SH-SY5Y (cell line): ENCODE data around the gene DLGAP1.

ENCODE experiments used
- GATA2 ChIP-seq: IDR thresholded peaks from 2 replicates; pipeline ENCODE4 v1.6.1; 2011; ENCODE audit warnings: mild to moderate bottlenecking, low read depth, low read length
- GATA3 ChIP-seq: IDR thresholded peaks from 2 replicates; pipeline ENCODE4 v1.6.1; 2011; ENCODE audit warnings: low read depth, mild to moderate bottlenecking, low read length, moderate library complexity

Gene DLGAP1

DNA sequence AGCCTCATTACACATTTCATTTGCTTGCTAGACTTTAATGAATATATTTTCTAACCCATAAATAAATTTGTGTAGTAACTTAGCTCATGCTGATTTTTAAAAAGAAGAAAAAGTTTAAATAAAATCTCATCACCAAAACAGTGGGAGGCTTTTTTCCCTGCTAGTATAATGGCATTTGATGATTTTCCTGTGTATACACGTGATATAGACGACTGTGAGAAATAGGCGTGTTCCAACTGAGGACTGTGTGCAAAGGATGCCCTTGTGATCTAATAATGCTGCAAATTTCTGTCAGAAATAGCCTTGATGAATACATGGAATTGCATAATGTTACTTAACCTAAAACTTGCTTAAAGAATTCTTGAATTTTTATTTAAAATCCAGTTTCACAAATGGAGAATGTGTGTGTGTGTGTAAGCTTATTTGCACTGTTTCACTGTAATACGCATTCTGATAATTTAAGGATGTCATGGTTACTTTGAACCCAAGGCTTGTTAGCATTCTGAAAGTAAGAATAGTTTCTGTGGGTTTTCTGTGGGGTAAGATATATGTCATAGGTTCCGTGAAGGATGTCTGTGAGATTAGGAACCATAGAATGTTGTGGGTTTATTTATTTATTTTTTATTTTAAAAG, 178.0 kb downstream of the DLGAP1 start:
- TF ChIP-seq GATA2 = no peak
- no peak for TF ChIP-seq GATA3

DNA sequence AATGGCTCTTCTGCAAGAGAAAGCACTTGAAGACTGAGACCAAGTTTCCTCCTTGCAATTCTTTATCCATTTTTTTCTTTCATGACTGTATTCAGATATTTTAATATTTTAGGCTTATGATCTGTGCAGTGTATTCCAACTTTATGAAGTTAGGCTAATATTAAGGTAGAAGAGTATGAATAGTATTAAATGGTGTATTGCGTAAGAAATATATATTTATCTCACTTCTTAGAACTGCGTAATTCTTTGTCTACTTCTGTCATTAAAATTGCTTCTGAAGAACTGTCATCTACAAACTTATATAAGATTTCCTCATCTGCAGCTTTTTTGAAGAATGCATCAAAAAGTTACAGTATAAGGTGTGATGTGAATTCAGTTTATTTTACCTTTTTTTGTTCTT, 183.2 kb downstream of the DLGAP1 start:
- TF ChIP-seq GATA3 = no peak
- TF ChIP-seq GATA2 = no peak

DNA sequence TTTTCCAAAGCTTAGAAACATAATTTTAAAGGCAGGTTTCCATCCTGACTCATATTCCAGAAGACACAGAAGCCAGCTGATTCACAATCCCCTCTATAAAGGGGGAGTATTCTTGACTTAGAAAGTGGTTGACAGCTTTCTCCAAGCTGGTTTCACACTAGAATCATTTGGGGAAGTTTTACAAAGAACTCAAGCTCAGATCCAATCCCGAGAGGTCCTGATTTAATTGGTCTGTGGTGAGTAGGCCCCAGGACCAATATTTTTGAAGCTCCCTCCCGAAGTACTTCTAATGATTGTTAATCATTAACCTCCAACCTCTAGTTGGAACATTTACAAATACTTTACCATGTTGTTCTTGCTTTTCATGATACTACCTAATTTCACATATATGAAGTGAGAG, 184.1 kb downstream of the DLGAP1 start:
- no peak for TF ChIP-seq GATA2
- TF ChIP-seq GATA3 = no peak

DNA sequence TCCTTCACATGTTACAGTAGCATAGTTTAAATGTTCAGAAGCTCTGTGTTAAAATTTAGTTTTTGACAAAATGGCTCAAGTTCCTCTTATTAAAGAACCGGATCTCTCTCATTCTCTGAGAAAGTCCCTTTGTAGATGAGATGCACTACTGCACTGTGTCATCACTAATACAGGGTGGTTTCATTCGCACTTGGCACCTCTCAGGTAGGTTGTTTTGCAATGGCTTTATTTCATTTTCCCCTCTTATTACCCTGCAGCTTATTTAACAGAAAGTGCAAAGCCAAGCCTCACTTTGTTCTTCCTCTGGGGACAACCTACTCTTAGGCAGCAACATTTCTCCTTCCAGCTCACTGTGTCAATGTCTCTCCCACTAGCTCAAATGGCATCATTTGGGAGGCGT, 185.1 kb downstream of the DLGAP1 start:
- no peak for TF ChIP-seq GATA3
- no peak for TF ChIP-seq GATA2

DNA sequence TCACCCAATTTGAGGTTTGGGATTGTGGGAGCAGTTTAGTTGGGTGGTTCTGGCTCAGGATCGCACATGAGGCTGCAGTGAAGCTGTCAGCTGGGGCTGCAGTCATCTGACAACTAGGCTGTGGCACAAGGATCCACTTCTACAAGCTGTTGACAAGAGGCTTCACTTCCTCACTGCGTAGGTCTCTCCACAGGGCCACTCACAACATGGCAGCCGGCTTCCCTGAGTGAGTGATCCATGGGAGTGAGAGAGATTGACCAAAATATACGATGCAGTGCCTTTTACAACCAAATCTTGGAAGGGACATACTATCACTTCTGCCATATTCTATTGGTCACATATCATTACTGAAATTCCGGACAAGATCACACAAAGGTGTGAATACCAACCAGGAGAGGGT, 187.5 kb downstream of the DLGAP1 start:
- TF ChIP-seq GATA2 (no peak), GATA3 (no peak)

DNA sequence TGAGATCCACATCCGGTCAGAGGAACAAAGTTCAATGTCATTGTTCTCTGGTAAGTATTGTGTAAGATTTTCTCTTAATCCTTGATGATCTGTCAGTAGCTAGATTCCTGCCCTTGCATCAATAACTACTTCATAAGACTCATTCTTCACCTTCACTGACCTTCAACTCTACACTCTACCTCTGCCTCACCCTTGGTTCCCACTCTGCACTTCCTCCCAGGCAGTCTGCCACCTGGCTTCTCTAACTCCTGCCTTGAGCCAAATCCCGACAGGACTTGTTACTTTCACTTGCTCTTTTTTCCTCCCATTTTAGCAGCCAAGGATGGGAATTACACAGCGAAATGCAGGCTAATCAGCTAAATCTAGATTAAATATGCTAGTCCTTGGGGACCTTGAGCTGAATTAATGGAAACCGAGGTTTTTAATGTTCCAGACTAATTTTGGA, 190.7 kb downstream of the DLGAP1 start:
- TF ChIP-seq GATA2 = no peak
- TF ChIP-seq GATA3 = no peak

DNA sequence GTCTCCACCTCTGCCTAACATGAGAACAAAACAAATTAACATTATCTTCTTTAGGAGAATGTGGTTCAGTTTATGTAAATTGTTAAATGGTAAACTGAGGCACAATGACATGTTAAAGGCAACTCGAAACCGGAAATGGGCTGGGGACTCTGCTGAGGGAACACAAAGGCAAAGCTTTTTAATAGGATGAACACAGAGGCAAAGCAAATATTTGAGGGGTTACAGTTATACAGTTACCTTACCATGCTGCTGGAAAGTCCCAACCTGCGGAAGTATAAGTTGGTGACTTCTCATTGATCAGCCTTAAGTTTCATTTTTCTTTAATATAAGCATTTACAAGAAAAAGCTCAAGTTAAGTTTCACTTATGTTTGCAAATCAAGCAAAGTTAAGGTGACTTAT, 195.0 kb downstream of the DLGAP1 start:
- no peak for TF ChIP-seq GATA3
- no peak for TF ChIP-seq GATA2

DNA sequence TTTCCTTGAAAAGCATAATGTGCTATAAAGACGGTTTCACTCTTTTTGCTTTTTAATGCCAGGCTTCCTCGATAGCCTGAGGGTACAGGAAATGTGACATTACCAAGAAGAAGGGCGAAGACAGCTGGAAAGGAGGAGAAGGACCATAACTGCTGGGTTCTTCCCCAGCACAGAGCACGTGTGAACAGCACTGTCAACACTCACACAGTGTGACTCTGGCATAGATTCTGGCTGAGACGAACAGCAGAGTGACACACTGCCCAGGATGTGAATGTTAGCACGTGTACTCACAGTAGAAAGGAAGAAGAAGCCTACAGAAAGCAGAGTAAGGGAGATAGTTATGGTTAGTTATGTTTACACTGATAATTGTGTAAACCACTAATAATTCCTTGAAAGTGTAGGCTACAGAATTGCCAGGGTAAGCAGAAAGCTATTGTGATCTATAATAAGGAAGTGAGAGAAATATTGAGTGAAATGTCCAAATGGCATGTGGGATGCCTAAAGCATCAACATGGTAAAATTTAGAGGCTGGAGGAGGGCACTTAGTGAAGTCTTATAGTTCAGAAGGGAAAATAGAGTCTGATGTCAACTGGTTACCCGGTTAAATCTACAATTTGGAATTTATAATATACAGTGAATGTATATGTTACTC, 198.2 kb downstream of the DLGAP1 start:
- TF ChIP-seq GATA2 (no peak), GATA3 (no peak)

DNA sequence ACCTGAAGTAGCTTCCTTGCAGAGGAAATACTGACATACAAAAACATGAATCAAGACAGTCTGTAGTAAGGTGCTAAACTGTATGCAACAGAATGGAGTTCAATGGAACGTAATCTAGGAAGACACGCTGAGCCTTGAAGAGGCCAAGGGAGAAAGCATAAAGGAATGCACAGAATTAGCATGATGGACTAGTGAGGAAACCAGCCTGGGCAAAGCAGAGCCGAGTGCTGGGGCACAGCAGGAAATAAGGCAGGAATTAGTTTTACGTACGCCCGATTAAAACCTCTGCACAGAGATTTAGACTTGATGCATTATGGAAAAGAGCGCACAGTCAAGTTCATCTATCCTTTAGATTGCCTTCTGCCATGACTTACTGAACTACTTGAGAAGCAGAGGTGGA, 200.3 kb downstream of the DLGAP1 start:
- TF ChIP-seq GATA2 = no peak
- no peak for TF ChIP-seq GATA3

DNA sequence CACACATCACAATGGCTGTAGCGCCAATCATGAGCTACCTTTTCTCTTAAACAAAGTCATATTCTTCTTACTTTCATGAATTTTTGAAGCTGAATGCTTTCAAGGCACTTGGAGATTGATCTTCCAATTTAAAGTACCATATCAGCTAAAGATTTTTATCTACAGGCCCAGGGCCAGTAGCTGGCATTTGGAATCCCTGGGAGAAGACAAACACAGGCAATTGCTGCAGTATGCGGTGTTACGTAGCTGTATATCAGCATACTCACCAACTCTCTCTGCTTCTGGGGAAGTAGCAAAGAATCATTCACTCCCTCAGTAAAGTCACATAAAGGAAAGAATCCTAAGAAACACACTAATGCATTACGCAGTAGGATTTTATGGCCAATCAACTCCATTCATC, 202.3 kb downstream of the DLGAP1 start:
- TF ChIP-seq GATA3 (no peak), GATA2 (no peak)

DNA sequence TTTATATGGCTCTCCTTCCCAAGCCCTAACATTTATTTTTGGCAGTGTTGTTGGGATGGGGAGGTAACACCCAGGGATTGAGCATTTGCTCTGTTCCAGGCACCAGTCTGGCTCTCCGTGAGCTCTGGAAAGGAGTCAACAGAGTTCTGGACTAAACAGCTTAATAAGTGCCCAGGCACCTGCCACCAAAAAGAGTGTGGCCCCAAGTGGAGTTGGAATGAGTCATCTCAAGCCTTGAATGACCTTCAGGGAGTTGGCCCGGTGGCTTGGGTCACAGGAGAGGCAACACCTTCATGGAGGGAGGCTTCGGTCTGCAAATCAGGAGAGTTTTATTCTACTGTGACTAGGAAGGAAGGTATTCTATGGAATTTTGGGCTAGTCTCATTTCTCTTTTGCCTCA, 203.2 kb downstream of the DLGAP1 start:
- TF ChIP-seq GATA2 (no peak), GATA3 (no peak)

DNA sequence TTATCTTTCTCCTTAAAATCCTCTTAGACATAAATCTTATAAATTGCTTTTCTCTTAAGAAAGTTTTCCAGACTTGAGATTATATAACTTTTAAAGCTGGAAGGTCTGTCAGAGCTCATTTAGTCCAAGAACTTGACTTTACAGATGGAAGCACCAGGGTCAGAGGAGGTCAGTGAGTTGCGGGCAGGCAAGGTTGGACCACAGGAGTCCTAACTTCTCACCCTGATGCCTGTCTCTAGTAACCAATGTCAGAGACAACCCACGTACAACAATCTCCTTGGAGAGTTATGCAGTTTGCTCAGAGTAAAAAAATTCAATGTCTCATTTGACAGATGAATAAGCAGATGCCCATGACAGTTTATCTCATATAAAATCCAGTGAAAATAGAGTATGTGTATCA, 203.9 kb downstream of the DLGAP1 start:
- no peak for TF ChIP-seq GATA2
- no peak for TF ChIP-seq GATA3

DNA sequence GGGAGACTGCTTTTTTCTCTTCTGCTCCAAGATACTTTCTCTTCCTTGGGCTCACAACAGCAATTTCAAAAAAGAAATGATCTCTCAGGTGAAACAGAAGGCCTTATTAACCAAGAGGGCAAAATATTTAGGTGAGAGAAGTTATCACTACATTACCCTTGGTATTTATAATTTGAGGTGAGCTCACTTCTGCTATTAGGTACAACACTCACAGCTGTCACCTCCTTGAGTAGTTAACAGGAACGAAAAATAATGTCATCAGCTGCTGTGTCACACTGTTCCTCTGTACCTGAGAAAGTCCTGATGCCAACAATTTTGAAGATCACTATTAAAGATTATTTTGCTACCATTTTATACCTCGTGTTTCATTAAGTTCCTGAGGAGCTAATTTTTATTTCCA, 205.0 kb downstream of the DLGAP1 start:
- TF ChIP-seq GATA3 (no peak), GATA2 (no peak)

DNA sequence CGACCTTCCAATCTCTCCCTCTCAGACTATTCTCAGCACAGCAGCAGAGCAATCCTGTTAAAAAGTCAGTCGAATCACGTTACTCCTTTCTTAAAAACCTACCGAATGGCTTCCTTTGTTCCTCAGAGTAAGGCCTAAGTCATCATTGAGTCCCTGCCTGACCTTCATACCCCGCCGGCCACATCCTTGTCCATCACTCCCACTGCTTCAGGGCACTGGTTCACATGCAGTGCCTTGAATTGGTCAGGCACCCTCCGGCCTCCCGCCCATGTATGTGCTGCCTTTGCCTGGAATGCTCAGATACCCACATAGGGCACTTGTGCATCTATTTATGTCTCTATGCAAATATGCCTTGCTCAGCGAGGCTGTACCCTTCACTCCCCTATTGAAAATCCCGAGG, 206.4 kb downstream of the DLGAP1 start:
- no peak for TF ChIP-seq GATA3
- no peak for TF ChIP-seq GATA2

DNA sequence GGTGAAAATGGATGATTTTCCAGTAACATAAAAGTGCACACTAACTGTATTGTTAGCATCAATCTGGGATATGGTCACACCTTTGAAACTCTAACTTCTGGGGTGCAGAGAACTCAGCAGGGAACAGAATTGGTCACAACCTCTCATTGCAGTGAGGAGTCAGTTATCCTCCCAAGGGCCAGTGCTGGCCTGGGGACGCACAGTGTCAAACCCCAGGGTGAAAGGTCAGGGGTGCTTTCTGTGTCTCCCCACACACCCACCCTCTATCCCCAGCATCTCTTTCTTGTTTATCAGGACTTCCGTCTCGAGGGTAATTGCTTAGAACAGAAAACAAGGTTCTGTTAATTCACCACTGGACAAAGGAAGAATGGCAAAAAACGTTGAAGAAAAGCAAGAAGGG, 208.7 kb downstream of the DLGAP1 start:
- TF ChIP-seq GATA2 = no peak
- TF ChIP-seq GATA3 = no peak
